GM10266 (cell line): Measurements from ENCODE around the gene COMMD3.

Experiments
- DNase-seq: peaks from one replicate; pipeline ENCODE4 v3.0.0; 2012; ENCODE audit errors: extremely low spot score
- CTCF ChIP-seq: IDR thresholded peaks from 2 replicates; pipeline ENCODE4 v1.5.1; 2012; ENCODE audit warnings: mild to moderate bottlenecking, low read depth; ENCODE audit not compliant: control insufficient read depth, insufficient read depth; ENCODE audit errors: missing control alignments

Gene COMMD3

GRCh38 chr10:22368981-22369380, 52.8 kb downstream of the COMMD3 start:
- no peak for DNase-seq
- no peak for TF ChIP-seq CTCF

GRCh38 chr10:22369434-22370072, 53.4 kb downstream of the COMMD3 start:
- no peak for DNase-seq
- no peak for TF ChIP-seq CTCF
